Measurements from ENCODE around the gene LLPH.
A peak's percentile ranks its signal among the peaks of the same experiment; 100 is the strongest.
"Not testable (repeated sequence)": the region's sequence is repeated elsewhere in the genome, so short reads cannot be mapped to it uniquely, and the experiment has no call there.

Gene LLPH

DNA sequence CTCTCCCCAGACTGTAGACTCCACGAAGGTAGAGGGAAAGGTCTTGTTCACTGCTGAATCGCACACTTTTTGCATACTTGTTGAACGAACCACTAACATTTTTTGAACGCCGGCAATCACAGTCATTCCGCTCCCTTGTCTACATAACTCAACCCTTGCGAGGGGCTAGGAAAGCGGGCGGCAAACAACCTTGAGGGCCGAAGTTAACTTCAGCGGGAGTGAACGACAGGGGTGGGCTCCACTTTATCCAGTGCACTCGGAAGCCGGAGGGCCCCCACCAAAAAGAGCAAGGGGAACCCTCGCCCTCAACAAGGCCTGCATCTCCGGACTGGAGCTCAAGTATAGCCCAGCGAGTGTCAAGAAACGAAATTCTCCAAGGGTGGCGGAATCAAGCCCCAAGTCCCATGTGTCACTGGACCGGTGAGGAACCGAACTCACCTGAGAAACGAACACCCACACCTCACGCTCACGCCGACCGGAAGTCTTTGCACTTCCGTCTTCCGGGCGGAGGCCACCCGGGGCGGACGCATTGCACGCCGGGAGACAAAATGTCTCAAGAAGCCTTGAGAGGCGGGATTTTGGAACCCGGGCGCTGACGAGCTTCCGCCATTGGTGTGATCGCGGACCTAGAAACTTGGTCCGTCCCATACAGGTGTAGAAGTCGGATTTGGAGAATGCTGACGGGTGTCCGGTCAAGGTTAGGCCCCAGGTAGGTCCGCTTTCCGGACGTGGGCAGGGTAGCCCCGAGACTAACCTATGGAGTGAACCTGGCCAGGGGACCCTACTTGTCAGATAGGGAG lies at the start of gene LLPH:
TSS of gene LLPH (minus strand) at position 484 of the 800 bp plus-strand sequence. CDS start 1,644 bp downstream, outside the sequence.
- FAIRE-seq: peak; percentile 66
- peak; percentile 78 for DNase-seq (ENCODE audit: insufficient read length, low spot score)

DNA sequence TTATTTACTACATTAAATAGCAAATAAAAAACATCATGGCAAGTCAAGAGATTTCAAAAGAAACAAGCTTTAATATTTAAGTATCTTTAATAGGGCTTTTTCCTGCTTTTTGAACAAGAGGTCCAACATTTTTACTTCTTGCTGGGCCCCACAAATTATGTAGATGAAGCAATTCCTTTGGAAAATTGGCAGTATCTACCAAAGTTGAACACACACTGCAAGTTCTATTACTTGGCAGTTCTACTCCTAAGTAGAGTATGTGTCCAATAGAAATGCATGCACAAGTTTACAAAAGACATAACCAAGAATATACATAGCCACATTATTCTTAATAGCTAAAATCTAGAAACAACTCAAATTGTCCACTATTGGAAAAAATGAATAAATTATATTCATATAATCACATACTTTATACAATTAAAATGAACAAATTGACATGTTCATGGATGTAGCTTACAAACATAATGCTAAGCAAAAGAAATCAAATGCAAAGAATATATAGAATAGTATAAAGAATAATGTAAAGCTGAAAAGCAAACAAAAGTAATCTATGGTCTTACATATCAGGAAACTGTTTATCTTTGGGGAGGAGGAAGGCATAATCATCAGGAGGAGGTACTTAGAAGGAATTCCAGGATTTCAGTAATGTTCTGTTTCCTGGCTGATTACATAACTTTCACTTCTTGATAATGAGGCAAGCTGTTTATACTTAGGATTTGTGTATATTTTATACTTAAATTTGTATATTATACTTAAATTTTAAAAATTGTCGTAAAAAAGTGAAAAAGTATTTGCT lies 45.8 kb upstream of the LLPH start:
- DNase-seq (ENCODE audit: insufficient read length, low spot score) (no peak), FAIRE-seq (no peak)

DNA sequence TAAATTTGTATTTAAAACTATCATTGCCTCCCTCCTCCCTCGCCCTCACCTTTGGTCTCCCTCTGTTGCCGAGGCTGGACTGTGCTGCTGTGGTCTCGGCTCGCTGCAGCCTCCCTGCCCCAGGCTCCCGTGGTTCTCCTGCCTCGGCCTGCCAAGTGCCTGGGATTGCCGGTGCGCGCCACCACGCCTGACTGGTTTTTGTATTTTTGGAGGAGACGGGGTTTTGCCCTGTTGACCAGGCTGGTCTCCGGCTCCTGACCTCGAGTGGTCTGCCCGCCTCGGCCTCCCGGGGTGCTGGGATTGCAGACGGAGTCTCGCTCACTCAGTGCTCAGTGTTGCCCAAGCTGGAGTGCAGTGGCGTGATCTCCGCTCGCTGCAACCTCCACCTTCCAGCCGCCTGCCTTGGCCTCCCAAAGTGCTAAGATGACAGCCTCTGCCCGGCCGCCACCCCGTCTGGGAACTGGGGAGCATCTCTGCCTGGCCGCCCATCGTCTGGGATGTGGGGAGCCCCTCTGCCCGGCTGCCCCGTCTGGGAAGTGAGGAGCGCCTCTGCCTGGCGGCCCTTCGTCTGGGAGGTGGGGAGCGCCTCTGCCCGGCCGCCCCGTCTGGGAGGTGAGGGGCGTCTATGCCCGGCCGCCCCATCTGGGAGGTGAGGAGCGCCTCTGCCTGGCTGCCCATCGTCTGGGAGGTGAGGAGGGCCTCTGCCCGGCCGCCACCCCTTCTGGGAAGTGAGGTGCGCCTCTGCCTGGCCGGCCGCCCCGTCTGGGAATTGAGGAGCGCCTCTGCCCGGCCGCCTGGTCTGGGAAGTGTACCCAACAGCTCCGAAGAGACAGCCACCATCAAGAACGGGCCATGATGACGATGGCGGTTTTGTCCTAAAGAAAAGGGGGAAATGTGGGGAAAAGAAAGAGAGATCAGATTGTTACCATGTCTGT lies 44.1 kb upstream of the LLPH start:
- not testable (repeated sequence) for FAIRE-seq; DNase-seq (ENCODE audit: insufficient read length, low spot score)

DNA sequence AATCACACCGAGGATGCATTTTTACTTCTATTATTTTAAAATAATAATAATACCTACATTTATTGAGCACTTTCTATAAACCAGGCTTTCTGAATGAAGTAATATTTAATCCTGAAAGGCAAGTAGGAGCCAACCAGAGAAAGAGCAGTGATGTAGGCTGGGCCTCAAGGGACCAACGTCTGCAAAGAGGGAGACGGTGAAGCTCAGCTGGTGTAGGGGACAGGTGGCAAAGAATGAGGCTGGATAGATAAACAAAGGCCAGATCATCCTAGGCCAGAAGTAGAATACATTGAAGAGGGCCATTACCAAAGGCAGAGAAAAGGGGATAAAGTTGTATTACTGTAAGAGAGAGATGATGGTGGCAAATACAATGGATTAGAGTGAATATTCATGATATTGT lies 40.1 kb upstream of the LLPH start:
- DNase-seq (ENCODE audit: insufficient read length, low spot score) (no peak), FAIRE-seq (no peak)

DNA sequence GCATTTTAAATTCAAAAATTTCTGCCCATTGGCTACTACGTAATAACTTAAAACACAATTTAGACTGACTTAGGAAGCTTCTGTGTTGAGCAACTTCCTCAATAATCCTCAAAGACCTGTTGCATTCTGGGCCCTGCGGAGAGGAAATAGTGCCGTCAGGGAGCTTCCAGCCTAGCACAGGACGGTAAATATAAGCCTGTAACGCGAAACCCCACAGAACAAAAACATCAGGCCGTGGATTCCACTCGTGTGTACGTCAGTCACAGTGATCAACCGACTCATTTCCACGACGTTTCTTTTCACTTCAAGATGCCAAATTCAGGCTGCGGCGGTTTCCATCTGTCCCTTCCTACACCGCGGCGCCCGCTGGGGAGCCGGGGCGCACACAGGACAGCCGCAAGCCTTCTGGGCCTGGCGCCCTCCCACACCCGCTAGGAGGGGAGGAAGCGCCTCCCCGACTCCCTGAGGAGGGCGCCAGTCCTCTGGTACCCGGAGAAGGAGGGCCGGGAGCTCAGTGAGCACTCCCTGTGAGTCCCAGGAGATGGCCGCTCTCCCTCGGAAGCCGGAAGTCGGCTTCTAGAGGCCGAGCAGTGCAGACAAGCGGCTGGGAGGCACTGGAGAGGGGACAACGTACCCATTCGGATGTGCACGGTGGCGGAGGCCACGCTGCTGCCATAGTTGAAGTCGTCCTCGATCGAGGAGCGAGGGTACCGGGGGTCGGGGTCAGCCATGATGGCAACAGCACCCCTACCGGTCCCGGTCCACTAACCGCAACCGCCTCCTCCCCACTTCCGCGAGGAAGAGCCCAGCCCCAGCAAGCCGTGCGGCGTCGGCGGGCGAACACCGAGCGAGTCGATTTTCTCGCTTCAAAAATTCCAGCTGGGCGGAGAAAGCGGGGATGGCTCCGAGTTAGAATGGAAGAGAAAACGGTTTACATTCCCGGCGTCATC lies 38.9 kb upstream of the LLPH start, which contains the start of gene TMBIM4:
TSS of gene TMBIM4 (minus strand) at position 776 of the 950 bp plus-strand sequence. CDS start at position 731, 45 bp downstream.
- FAIRE-seq (no peak), DNase-seq (ENCODE audit: insufficient read length, low spot score) (peak; percentile 79)

DNA sequence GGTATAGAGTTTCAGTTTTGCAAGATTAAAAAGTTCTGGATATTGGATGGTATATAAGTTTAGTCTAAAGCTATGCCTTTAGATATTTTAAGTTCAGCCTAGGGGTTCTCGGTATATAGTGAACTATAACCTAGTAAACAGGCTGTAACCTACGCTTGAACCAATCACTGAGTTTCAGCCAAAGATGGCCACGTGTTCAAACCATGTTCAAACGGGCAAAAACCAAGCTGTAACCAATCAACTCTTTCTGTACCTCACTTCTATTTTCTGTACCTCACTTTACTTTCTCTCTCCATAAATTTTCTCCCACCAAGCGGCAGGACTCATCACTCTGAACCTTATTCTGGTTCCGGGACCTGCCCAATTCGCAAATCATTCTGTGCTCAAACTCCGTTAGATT lies 37.9 kb upstream of the LLPH start:
- DNase-seq (ENCODE audit: insufficient read length, low spot score) (no peak), FAIRE-seq (no peak)

DNA sequence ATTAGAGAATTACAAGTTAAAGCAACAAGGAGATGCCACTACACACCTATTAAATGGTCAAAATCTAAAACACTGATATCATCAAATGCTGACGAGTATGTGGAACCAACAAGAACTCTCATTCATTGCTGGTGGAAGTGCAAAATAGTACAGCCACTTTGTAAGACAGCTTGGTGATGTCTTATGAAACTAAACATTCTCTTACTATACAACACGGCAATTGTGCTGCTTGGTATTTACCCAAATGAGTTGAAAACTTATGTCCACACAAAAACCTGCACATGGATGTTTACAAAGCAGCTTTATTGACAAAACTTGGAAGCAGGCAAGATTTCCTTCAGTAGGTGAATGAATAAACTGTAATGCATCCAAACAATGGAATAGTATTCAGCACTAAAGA lies 36.0 kb upstream of the LLPH start:
- no peak for DNase-seq (ENCODE audit: insufficient read length, low spot score)
- no peak for FAIRE-seq

DNA sequence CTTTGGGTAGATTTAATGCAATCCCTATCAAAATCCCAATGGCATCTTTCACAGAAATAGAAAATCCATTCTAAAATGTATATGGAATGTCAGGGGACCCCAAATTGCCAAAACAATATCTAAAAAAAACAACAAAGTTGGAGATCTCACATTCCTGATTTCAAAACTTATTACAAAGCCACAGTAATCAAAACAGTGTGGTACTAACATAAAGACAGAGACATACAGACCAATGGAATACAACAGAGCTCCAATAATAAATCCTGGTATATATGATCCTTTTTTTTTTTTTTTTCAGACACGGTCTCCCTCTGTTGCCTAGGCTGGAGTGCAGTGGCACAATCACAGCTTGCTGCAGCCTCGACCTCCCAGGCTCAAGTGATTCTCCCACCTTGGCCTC lies 34.6 kb upstream of the LLPH start:
- no peak for FAIRE-seq
- DNase-seq (ENCODE audit: insufficient read length, low spot score): no peak

DNA sequence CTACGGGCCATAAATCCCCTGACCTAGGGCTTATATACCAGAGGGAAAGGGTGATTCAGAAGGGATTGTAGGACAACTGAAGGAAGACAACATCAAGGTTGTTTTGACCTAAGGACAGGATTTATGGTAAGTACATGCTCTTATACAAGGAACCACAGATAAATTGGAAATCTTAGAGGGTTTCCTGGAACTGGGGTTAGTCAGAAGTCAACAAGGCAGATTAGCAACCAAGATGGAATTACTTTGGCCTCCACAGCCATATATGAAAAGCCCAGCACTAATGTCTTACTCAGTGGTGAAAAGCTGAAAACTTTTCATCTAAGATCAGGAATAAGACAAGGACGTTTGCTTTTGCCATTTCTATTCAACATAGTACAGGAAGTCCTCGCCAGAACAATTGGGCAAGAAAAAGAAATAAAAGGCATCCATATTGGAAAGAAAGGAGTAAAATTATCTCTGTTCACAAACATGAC lies 33.8 kb upstream of the LLPH start:
- DNase-seq (ENCODE audit: insufficient read length, low spot score) (no peak), FAIRE-seq (no peak)

DNA sequence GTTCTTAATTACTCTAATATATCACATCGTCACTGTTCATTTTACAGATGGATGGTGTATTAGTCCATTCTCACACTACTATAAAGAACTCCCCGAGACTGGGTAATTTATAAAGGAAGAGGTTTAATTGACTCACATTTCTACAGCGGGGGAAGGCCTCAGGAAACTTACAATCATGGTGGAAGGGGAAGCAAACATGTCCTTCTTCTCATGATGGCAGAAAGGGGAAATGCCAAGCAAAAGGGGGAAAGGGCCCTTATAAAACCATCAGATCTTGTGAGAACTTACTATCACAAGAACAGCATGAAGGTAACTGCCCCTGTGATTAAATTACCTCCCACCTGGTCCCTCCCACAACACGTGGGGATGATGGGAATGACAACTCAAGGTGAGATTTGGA lies 32.7 kb upstream of the LLPH start:
- FAIRE-seq: no peak
- no peak for DNase-seq (ENCODE audit: insufficient read length, low spot score)

DNA sequence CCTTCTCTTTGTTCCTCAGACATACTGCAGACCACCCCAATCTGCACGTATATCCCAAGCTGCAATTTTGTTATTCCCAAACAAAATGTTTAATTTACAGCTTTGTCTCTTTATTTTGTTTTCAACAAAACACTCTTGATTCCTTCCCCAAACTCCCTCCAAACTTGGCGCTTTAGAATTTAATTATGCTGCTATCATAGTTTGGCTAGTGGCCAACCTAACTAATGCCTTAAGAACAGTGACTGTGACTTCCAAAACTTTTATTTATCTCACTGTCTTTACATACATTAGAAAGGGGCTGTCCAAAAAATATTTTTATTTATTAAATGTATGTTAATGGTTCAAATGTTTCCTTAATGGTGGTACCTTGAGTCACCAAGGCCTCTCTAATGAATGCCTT lies 32.2 kb upstream of the LLPH start:
- no peak for FAIRE-seq
- DNase-seq (ENCODE audit: insufficient read length, low spot score): no peak

DNA sequence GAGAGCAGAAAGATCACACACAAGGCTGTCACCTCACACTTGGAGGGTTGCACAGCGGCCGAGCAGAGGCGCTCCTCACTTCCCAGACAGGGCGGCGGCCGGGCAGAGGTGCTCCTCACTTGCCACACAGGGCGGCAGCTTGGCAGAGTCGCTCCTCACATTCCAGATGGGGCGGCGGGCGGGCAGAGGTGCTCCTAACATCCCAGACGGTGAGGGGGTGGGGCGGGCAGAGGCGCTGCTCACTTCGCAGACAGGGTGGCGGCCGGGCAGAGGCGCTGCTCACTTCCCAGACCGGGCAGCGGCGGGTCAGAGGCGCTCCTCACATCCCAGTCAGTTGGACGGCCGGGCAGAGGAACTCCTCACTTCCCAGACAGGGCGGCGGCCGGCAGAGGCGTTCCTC lies 30.2 kb upstream of the LLPH start:
- DNase-seq (ENCODE audit: insufficient read length, low spot score) (no peak), FAIRE-seq (no peak)

DNA sequence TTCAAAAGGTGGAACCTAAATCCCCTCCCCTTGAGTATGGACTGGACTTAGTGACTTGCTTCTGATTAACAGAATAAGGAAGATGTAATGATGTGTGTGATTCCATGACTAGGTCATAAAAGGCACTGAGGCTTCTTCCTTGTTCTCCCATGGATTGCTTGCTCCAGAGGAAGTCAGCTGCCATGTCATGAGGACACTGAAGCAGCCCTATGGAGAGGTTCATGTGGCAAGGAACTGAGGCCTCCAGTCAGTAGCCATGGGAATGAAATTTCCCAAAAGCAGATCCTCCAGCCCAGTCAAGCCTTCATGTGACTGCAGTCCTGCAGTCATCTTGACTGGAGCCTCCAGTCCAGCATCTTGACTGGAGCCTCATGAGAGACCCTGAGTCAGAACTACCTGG lies 28.6 kb upstream of the LLPH start:
- no peak for DNase-seq (ENCODE audit: insufficient read length, low spot score)
- FAIRE-seq: no peak

DNA sequence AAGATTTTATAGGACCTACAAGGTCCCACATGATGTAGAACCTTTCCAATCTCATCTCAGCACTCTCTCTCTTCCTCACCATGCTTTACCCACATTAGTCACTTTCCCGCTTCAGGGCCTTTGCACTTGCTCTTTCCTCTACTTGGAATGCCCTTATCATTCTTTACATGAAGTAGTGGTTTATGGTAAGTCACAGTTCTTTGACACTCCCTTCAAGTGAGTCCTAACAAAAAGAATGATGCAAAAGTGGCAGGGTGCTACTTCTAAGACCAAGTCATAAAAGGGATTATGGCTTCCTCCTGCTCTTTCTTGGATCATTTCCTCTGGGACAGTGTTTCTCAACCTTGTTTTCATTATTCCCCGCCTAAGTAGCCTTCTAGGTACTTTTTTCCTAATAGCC lies 26.1 kb upstream of the LLPH start:
- DNase-seq (ENCODE audit: insufficient read length, low spot score) (no peak), FAIRE-seq (no peak)

DNA sequence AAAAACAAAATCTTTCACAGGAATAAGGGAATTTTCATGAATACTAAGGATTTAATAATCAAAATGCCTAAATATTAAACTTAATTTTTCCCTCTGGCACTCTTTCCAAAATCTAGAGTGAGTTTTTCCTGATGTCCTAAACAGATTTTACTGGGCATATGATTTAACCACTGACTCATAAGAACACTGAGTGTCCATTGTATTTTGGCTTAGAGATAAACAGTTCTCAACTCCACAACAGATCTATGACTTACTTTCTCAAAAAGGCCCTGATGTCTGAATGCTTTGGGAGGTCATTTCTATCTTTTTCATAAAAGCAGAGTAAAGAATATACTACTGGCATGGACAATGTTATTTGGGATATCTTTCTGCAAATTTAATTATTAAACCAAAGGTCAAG lies 24.2 kb upstream of the LLPH start:
- FAIRE-seq (no peak), DNase-seq (ENCODE audit: insufficient read length, low spot score) (no peak)

DNA sequence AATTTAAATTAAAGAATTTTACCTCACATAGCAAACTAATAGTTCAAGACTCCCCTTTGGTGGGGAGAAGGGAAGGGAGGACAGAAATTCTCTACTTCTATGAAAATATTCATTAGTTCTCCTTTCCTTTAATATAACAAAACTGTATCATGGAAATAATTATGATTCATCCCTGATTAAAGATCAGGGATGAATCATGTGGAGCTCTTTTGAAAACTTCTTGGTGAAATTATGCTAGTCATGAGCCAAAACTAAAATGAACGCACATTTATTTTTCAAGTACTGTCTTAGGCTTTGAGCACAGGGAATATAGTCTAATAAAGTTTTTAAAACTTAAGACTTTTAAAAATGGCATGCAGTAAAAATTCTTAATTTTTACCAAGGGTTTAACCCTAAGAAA lies 22.2 kb upstream of the LLPH start:
- no peak for FAIRE-seq

DNA sequence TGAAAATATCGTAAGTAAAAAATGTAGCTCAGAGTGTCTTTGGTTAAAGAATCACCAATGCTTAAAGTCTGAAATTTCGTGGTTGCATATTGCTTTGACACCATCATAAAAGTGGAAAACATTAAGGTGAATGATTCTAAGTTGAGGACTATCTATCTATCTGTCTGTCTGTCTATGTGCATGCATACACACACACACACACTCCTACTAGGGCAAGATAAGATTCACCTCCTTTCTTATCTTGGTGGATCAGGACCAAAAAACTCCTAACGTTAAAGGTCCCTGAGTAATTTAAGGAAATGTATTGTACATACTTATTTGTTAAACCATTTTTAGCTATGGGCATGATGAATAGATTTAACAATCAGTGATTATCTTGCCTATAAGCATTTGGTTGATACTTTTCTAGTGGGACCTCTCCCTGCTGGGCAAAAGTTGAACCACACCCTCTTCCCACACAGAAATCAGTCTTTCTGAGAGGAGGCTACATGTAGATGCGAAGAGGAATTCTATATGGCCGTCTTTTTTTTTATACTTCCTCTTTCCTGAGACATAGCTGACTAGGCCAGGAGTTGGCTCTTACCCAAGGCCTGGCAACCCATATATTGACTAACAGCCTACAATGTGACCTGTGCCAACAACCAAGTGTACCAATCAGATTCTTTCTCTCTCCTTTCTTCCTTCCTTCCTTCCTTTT lies 19.3 kb upstream of the LLPH start:
- FAIRE-seq (no peak), DNase-seq (ENCODE audit: insufficient read length, low spot score) (no peak)

More for the DNA sequence above, 22.2 kb upstream of the LLPH start:
- no peak for DNase-seq (ENCODE audit: insufficient read length, low spot score)

DNA sequence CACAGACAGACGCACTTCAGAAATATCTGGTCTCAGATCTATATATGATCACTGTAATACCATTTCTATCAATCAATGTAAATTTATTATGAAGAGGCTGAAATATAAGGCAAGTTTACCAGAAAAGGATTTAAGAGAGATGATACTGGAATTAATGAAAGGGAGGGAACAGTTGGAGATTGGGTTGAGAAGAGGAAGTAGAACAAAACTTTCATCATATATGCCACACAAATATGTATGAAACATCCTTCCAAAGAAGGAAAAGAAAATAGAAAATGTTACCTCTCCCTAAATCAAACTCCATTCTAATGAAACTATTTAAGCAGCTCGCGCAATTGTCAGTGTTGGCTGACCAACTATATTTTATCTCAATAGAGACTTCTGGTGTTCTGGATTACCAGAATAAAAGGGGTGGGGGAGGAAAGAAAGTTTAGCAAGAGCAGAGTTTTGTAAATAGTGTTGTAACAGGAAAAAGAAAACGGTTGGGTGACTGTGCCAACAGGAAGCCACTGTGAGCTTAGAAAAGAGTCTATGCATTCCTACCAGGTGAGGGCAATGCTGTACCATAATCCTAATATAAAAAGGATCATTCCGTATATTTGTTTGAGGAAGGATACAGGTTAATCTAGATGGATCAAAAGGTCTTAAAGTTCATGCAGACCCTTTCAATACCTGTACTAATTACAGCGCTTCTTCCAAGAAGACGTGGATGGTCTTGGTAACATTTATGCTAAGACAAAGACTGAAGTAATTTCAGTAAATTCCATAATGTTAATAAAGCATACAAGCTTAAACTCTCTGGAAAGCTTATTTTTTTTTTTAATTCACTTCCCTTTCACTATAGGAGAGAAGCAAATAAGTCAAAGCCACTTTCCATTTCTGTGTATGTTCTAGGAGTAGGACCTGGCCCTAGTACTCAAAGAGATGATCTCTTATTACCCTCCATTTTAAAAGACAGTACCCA lies 14.5 kb upstream of the LLPH start:
- FAIRE-seq (no peak), DNase-seq (ENCODE audit: insufficient read length, low spot score) (peak; percentile 38)
